GM12892 (cell line): Measurements from ENCODE around the gene ZNF234.

Source experiments
- POLR2A ChIP-seq: IDR thresholded peaks from 2 replicates; pipeline ENCODE4 v1.6.1; 2011; ENCODE audit warnings: low read depth, low read length, control low read depth
- POLR2AphosphoS5 ChIP-seq: IDR thresholded peaks from 2 replicates; pipeline ENCODE4 v1.6.1; 2011; ENCODE audit warnings: low read depth, low read length, control low read depth
- TAF1 ChIP-seq: IDR thresholded peaks from 2 replicates; pipeline ENCODE4 v1.6.1; 2011; ENCODE audit warnings: low read depth, mild to moderate bottlenecking, control low read depth, low read length, borderline replicate concordance

DNA sequence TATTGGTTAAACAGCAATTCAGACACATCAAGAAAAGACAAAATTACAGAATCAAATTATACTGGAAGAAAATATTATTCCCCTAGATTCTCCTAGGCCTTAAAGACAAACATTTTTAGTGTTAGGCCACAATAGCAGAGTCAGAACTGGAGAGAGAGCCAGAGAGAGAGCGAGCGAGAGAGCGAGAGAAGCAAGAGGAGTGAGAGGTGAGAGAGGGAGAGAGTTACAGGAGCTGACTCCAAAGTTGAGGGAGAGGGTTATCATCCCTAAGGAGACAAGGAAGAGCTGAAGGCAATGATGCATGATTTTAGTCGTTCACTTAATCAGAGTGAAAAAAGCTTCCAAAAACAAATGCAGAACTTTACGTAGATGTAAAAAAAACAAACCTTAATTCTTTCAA is 50.8 kb downstream of the ZNF234 start:
- TF ChIP-seq POLR2A (no peak), POLR2AphosphoS5 (no peak), TAF1 (no peak)
